ENCODE data around the gene AP2B1. TPM values are rescaled to one million over a fixed set of nuclear protein-coding genes. Genes with fewer than 3 reads are reported as not detected.
"Not testable (repeated sequence)": the region's sequence is repeated elsewhere in the genome, so short reads cannot be mapped to it uniquely, and the experiment has no call there.

AP2B1 gene
- total RNA-seq, 2 experiments from 2014 or later = 28.9 to 76.0 TPM

DNA sequence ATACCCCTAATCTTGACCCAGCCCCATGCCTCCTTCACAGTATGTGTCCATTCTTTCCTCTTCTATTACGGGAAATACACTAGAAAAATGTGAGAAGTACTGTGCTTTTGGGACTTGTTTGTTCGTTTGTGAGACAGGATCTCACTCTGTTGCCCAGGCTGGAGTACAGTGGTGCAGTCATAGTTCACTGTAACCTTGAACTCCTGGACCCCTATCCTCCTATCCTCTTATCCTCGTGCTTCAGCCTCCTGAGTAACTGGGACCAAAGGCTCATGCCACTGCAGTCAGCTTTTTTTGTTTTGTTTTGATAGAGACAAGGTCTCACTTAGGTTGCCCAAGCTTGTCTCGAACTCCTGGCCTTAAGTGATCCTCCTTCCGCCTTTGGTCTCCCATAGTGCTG, 114.4 kb downstream of the AP2B1 start:
- Histone ChIP-seq H3K79me2 (ENCODE audit: insufficient read depth, low read depth, low read length) (no peaks in the 10 kb centered on the region), H3K4me3 (ENCODE audit: low read depth, low read length, poor library complexity, severe bottlenecking) (no peak overlapping the region), H3K36me3 (ENCODE audit: insufficient read depth, low read length) (peaks cover 5% of the 10 kb centered on the region; the same call in 1 of the 2 replicates), H3K4me2 (ENCODE audit: low read length) (no peak overlapping the region), H3K9me3 (ENCODE audit: low read length) (no peaks in the 10 kb centered on the region), H2AFZ (ENCODE audit: low read length) (no peak overlapping the region), H3K27ac (ENCODE audit: low read depth, low read length, poor library complexity, severe bottlenecking) (no peak overlapping the region), H4K20me1 (ENCODE audit: insufficient read depth, low read length) (no peaks in the 10 kb centered on the region), H3K9me2 (ENCODE audit: insufficient read depth, low read length) (no peaks in the 10 kb centered on the region), H3K4me1 (ENCODE audit: insufficient read depth, low read length, poor library complexity, severe bottlenecking) (no peaks in the 10 kb centered on the region)
- no TSS peak for BruUV-seq (replicated peaks)
- intact Hi-C loops (cut with micrococcal nuclease; ENCODE audit: unreplicated experiment) = no loop called here
- POLR2A ChIA-PET = no interaction called here
- CTCF ChIA-PET (ENCODE audit: unreplicated experiment) = no interaction called here
- TF ChIP-seq, protein P1, sequence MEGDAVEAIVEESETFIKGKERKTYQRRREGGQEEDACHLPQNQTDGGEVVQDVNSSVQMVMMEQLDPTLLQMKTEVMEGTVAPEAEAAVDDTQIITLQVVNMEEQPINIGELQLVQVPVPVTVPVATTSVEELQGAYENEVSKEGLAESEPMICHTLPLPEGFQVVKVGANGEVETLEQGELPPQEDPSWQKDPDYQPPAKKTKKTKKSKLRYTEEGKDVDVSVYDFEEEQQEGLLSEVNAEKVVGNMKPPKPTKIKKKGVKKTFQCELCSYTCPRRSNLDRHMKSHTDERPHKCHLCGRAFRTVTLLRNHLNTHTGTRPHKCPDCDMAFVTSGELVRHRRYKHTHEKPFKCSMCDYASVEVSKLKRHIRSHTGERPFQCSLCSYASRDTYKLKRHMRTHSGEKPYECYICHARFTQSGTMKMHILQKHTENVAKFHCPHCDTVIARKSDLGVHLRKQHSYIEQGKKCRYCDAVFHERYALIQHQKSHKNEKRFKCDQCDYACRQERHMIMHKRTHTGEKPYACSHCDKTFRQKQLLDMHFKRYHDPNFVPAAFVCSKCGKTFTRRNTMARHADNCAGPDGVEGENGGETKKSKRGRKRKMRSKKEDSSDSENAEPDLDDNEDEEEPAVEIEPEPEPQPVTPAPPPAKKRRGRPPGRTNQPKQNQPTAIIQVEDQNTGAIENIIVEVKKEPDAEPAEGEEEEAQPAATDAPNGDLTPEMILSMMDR (conservative IDR thresholded peaks at IDR 0.05; ENCODE audit: low read length) = no peak
- TF ChIP-seq EZH2phosphoT487 (IDR thresholded peaks at IDR 0.05; ENCODE audit: borderline replicate concordance, low read depth, low read length) = no peak
- DNase-seq (ENCODE audit: low spot score) = no peak

DNA sequence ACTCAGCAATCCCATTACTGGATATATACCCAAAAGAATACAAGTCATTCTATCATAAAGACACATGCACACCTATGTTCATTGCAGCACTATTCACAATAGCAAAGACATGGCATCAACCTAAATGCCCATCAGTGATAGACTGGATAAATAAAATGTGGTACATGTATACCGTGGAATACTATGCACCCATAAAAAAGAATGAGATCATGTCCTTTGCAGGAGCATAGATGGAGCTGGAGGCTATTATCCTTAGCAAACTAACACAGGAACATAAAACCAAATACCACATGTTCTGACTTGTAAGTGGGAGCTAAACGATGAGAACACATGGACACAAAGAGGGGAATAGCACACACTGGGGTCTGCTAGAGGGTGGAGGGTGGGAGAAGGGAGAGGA, 116.2 kb downstream of the AP2B1 start:
- H3K4me3 ChIP-seq (ENCODE audit: low read depth, low read length, poor library complexity, severe bottlenecking); H3K79me2 ChIP-seq (ENCODE audit: insufficient read depth, low read depth, low read length); H2AFZ ChIP-seq (ENCODE audit: low read length); intact Hi-C loops (cut with micrococcal nuclease; ENCODE audit: unreplicated experiment); DNase-seq (ENCODE audit: low spot score); BruUV-seq (replicated peaks); H3K4me1 ChIP-seq (ENCODE audit: insufficient read depth, low read length, poor library complexity, severe bottlenecking); H3K9me2 ChIP-seq (ENCODE audit: insufficient read depth, low read length); H4K20me1 ChIP-seq (ENCODE audit: insufficient read depth, low read length); H3K36me3 ChIP-seq (ENCODE audit: insufficient read depth, low read length); H3K4me2 ChIP-seq (ENCODE audit: low read length); H3K9me3 ChIP-seq (ENCODE audit: low read length); H3K27ac ChIP-seq (ENCODE audit: low read depth, low read length, poor library complexity, severe bottlenecking); CTCF ChIA-PET (ENCODE audit: unreplicated experiment): not testable (repeated sequence)
- POLR2A ChIA-PET = interaction anchor here (1.1 kb wide), 1 partner anchor 45 kb away, joined by 4 read pairs; no protein-coding TSS in a partner anchor

- peaks cover 28% of the 10 kb centered on the region for H3K4me1 ChIP-seq (ENCODE audit: insufficient read depth, low read length, poor library complexity, severe bottlenecking)
- intact Hi-C loops (cut with micrococcal nuclease; ENCODE audit: unreplicated experiment) = no loop called here
- CTCF ChIA-PET (ENCODE audit: unreplicated experiment) = no interaction called here
- peaks cover 6% of the 10 kb centered on the region for H3K36me3 ChIP-seq (ENCODE audit: insufficient read depth, low read length)
- no peak for DNase-seq (ENCODE audit: low spot score)
- H3K9me2 ChIP-seq (ENCODE audit: insufficient read depth, low read length) = no peaks in the 10 kb centered on the region
- H3K79me2 ChIP-seq (ENCODE audit: insufficient read depth, low read depth, low read length) = no peaks in the 10 kb centered on the region
- POLR2A ChIA-PET = interaction anchor here (0.7 kb wide), 1 partner anchor 17 kb away, joined by 3 read pairs; no protein-coding TSS in a partner anchor
- H3K4me2 ChIP-seq (ENCODE audit: low read length) = no peak overlapping the region
- TF ChIP-seq, protein P1 (conservative IDR thresholded peaks at IDR 0.05; ENCODE audit: low read length) = no peak
- TF ChIP-seq EZH2phosphoT487 (IDR thresholded peaks at IDR 0.05; ENCODE audit: borderline replicate concordance, low read depth, low read length) = no peak
- no TSS peak for BruUV-seq (replicated peaks)
- no peak overlapping the region for H2AFZ ChIP-seq (ENCODE audit: low read length)
- H3K9me3 ChIP-seq (ENCODE audit: low read length) = no peaks in the 10 kb centered on the region
- H4K20me1 ChIP-seq (ENCODE audit: insufficient read depth, low read length) = no peaks in the 10 kb centered on the region
- no peak overlapping the region for H3K27ac ChIP-seq (ENCODE audit: low read depth, low read length, poor library complexity, severe bottlenecking)
- no peak overlapping the region for H3K4me3 ChIP-seq (ENCODE audit: low read depth, low read length, poor library complexity, severe bottlenecking)
These were observed 118.1 kb downstream of the AP2B1 start for GRCh38 chr17:35705230-35705629.
